Motor neuron (in vitro differentiated cells): ENCODE measurements around the gene MDN1. TPM values are rescaled to one million over a fixed set of nuclear protein-coding genes. Genes with fewer than 3 reads are reported as not detected.

Source experiments
- ATAC-seq, 8 experiments: fragments of 200-7000 bp; cut with Tn5 transposase; replicated peaks in 6 of 8; 2 replicates each; pipeline ENCODE4 v1.8.0; 2021; ENCODE audit warnings: mild to moderate bottlenecking in 8 of 8, moderate library complexity in 8 of 8
- H3K27ac ChIP-seq, 2 donors: fragments of 250-450 bp; sonication (Bioruptor Pico); 2 replicates each; pipeline ENCODE4 v1.9.0; 2021; ENCODE audit warnings: antibody characterized with exemption in 2 of 2, mild to moderate bottlenecking in 2 of 2, moderate library complexity in 1 of 2
- H3K4me1 ChIP-seq, 2 donors: fragments of 250-450 bp; sonication (Bioruptor Pico); replicated peaks in 1 of 2; 2 replicates each; pipeline ENCODE4 v1.6.1; 2021; ENCODE audit warnings: antibody characterized with exemption in 2 of 2, mild to moderate bottlenecking in 2 of 2, moderate library complexity in 1 of 2
- H3K4me3 ChIP-seq, 5 donors: fragments of 250-450 bp; sonication (Bioruptor Pico); 2 replicates each; pipeline ENCODE4 v1.9.0; 2021; ENCODE audit warnings: antibody characterized with exemption in 5 of 5, mild to moderate bottlenecking in 5 of 5, moderate library complexity in 4 of 5
- WGBS, 10 experiments: fragments of 450-650 bp; shearing (Covaris generic); methylation state at CpG; one replicate each; pipeline ENCODE4 v1.0.0; 2022; 5-methylcytosine and 5-hydroxymethylcytosine counted together
- in situ Hi-C, 9 experiments: fragments of 400-800 bp; cut with MboI; loops; one replicate each; pipeline ENCODE4 v1.15.0; 2021; ENCODE audit warnings: low sequenced_read_pairs in 9 of 9, low pct_unique_long_range_greater_than_20kb in 2 of 9; ENCODE audit not compliant: unreplicated experiment in 9 of 9
- total RNA-seq, 8 experiments: library from RNA; unstranded; fragments of 300-600 nt; gene quantifications; 2 replicates each; pipeline versions ENCODE4 v1.2.3 to v1.2.4, GENCODE V29; 2022

Gene MDN1
- total RNA-seq, 8 experiments from 2014 or later = 14.2 to 78.7 (median 24.6) TPM

DNA sequence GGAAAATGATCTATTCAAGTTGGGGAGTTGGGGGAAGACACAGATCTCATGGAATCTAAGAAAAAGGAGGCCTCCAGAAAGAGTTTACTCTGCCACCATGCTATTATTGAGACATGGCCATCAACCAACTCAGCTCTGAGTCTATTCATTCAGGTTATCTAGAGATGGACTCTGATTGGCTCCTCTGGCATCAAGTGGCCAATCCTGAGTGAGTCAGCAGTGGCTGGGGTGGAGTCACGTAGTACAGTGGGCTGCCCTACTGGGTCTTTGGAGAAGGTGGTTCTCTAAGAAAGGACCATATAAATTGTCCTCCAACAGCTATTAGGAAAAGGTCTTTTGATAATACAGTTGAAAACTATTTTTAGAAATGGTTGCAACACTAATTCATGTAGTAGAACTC lies 223.1 kb downstream of the MDN1 start:
- Histone ChIP-seq H3K4me3 (no peak overlapping the region), H3K4me1 (peaks cover 5 to 7% of the 10 kb centered on the region in 2 donors), H3K27ac (no peak overlapping the region)
- in situ Hi-C loops = loop anchor here in 2 of 9 experiments (10.0 kb wide), 1 partner anchor 162 kb away; the partner anchor contains the start of gene ANKRD6 (in 2 of the 2)
- ATAC-seq = peak in 3 of 8 experiments; percentile 41 to 60 (median 46)
- 20 to 100% (median 40%) methylated on average over 1 of the region's 1 CpG; no CpG with 5 or more reads in 5 of the 10 experiments for WGBS, 10 experiments

DNA sequence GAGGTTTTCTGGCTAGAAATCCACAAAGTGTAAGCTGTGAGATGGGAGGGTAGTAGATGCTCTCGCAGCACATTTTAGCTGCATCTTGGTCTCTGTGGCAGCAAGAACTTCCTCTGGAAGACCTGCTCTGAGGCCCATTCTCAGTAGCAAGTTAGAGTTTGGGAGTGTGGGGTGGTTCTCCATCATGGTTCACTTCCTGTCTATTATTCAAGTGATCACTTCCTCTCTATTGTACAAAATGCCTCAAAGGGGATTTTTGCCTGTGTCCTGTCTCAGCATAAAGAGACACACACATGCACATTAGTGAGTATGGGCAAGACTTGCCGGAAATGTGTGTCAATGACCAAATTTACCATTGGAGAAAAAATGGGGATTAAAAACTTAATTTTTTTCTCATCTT lies 223.5 kb downstream of the MDN1 start:
- ATAC-seq = no peak
- in situ Hi-C loops = loop anchor here in 2 of 9 experiments (10.0 kb wide), 1 partner anchor 161 kb away; the partner anchor contains the start of gene ANKRD6 (in 2 of the 2)
- no peak overlapping the region for H3K4me3 ChIP-seq
- 73 to 100% (median 100%) methylated on average over 1 to 2 of the region's 2 CpGs; no CpG with 5 or more reads in 2 of the 10 experiments for WGBS, 10 experiments
- H3K27ac ChIP-seq = no peak overlapping the region
- H3K4me1 ChIP-seq = peaks cover 5 to 7% of the 10 kb centered on the region in 2 donors

Other genes with a start within 250 kb of the MDN1 start
- 10 to 100 TPM; 24.1 to 60.4 (median 32.1) TPM for gene LYRM2, start 181.0 kb downstream of the MDN1 start, total RNA-seq
- gene CASP8AP2, start 10.1 kb upstream of the MDN1 start, total RNA-seq = 10 to 100 TPM in 7 of 8 experiments, 1 to 10 TPM in 1; 4.9 to 24.6 (median 18.1) TPM
- 1 to 10 TPM in 1 of 8 experiments, under 1 TPM in 3, not detected in 4; 0.18 to 1.2 (median 0.30) TPM for gene GJA10, start 74.7 kb upstream of the MDN1 start, total RNA-seq